Mesenchymal stem cell (in vitro differentiated cells and primary cell): ENCODE data around the gene LRRC66. TPM values are rescaled to one million over a fixed set of nuclear protein-coding genes. Genes with fewer than 3 reads are reported as not detected.
A peak's percentile ranks its signal among the peaks of the same experiment; 100 is the strongest.

Source experiments
- DNase-seq: peaks from one replicate; pipeline ENCODE4 v3.0.0-alpha.2; 2013
- H2AFZ ChIP-seq: one replicate; pipeline ENCODE4 v1.6.1; 2013; ENCODE audit warnings: low read depth, mild to moderate bottlenecking, control low read depth, inconsistent platforms, low read length, moderate library complexity
- H2AK5ac ChIP-seq: 2 replicates; pipeline ENCODE4 v1.6.1; 2013; ENCODE audit warnings: low read length, moderate library complexity, mild to moderate bottlenecking, inconsistent platforms; ENCODE audit not compliant: severe bottlenecking
- H2BK120ac ChIP-seq: one replicate; pipeline ENCODE4 v1.6.1; 2013; ENCODE audit warnings: low read depth, mild to moderate bottlenecking, inconsistent platforms, low read length, moderate library complexity
- H2BK12ac ChIP-seq, 2 experiments: one replicate each; pipeline ENCODE4 v1.6.1; 2013; ENCODE audit warnings: inconsistent platforms in 2 of 2, low read length in 2 of 2, mild to moderate bottlenecking in 2 of 2, moderate library complexity in 2 of 2, control low read depth in 1 of 2
- H2BK15ac ChIP-seq: one replicate; pipeline ENCODE4 v1.6.1; 2013; ENCODE audit warnings: mild to moderate bottlenecking, low read depth, inconsistent platforms; ENCODE audit not compliant: poor library complexity, severe bottlenecking
- H2BK5ac ChIP-seq: 2 replicates; pipeline ENCODE4 v1.6.1; 2013; ENCODE audit warnings: low read depth, mild to moderate bottlenecking, low read length, control low read depth, inconsistent platforms; ENCODE audit not compliant: poor library complexity, severe bottlenecking
- H3K14ac ChIP-seq, 2 experiments: one replicate each; pipeline ENCODE4 v1.6.1; 2013; ENCODE audit warnings: inconsistent platforms in 2 of 2, low read length in 2 of 2, control low read depth in 1 of 2, mild to moderate bottlenecking in 1 of 2, moderate library complexity in 1 of 2
- H3K18ac ChIP-seq, 2 experiments: one replicate each; pipeline ENCODE4 v1.6.1; 2013; ENCODE audit warnings: inconsistent platforms in 2 of 2, low read length in 2 of 2, control low read depth in 1 of 2, low read depth in 1 of 2, mild to moderate bottlenecking in 1 of 2
- H3K23ac ChIP-seq, 2 experiments: one replicate each; pipeline ENCODE4 v1.6.1; 2013; ENCODE audit warnings: inconsistent platforms in 2 of 2, low read length in 2 of 2, mild to moderate bottlenecking in 2 of 2, moderate library complexity in 2 of 2, control low read depth in 1 of 2
- H3K27ac ChIP-seq: 2 replicates; pipeline ENCODE4 v1.5.1; 2013; ENCODE audit warnings: mild to moderate bottlenecking, moderate library complexity, low read length, control low read depth, inconsistent platforms; ENCODE audit not compliant: poor library complexity, severe bottlenecking
- H3K27me3 ChIP-seq, 2 experiments: 2 replicates each; pipeline versions ENCODE4 v1.6.1 to v1.7.0; 2013; ENCODE audit warnings: low read length in 2 of 2, mild to moderate bottlenecking in 2 of 2, moderate library complexity in 2 of 2, control low read depth in 1 of 2, inconsistent platforms in 1 of 2; ENCODE audit not compliant: control insufficient read depth in 1 of 2, insufficient read depth in 1 of 2
- H3K36me3 ChIP-seq, 2 experiments: 2 replicates each; pipeline versions ENCODE4 v1.6.1 to v1.7.0; 2013; ENCODE audit warnings: low read length in 2 of 2, control low read depth in 1 of 2, inconsistent platforms in 1 of 2, low read depth in 1 of 2, mild to moderate bottlenecking in 1 of 2; ENCODE audit not compliant: insufficient read depth in 2 of 2, control insufficient read depth in 1 of 2
- H3K4ac ChIP-seq, 2 experiments: one replicate each; pipeline ENCODE4 v1.6.1; 2013; ENCODE audit warnings: inconsistent platforms in 2 of 2, low read length in 2 of 2, mild to moderate bottlenecking in 2 of 2, moderate library complexity in 2 of 2, control low read depth in 1 of 2, low read depth in 1 of 2
- H3K4me1 ChIP-seq: 2 replicates; pipeline ENCODE4 v1.6.1; 2013; ENCODE audit warnings: low read depth, low read length, control low read depth; ENCODE audit not compliant: control insufficient read depth, insufficient read depth
- H3K4me2 ChIP-seq: 2 replicates; pipeline ENCODE4 v1.6.1; 2013; ENCODE audit warnings: low read length, mild to moderate bottlenecking, inconsistent platforms; ENCODE audit not compliant: poor library complexity, severe bottlenecking
- H3K4me3 ChIP-seq, 2 experiments: 2 replicates each; pipeline versions ENCODE4 v1.5.1 to v1.7.0; 2013; ENCODE audit warnings: low read length in 2 of 2, mild to moderate bottlenecking in 2 of 2, control low read depth in 1 of 2, low read depth in 1 of 2; ENCODE audit not compliant: insufficient read depth in 1 of 2
- H3K79me1 ChIP-seq: replicated peaks from 2 replicates; pipeline ENCODE4 v1.6.1; 2013; ENCODE audit warnings: mild to moderate bottlenecking, control low read depth, low read length, inconsistent platforms; ENCODE audit not compliant: poor library complexity, severe bottlenecking
- H3K9ac ChIP-seq: 2 replicates; pipeline ENCODE4 v1.7.0; 2013; ENCODE audit warnings: mild to moderate bottlenecking, low read length, moderate library complexity
- H3K9me3 ChIP-seq: 2 replicates; pipeline ENCODE4 v1.7.0; 2013; ENCODE audit warnings: mild to moderate bottlenecking, low read length; ENCODE audit not compliant: control insufficient read depth
- H4K8ac ChIP-seq: one replicate; pipeline ENCODE4 v1.6.1; 2013; ENCODE audit warnings: inconsistent platforms, mild to moderate bottlenecking, low read length, moderate library complexity
- H4K91ac ChIP-seq: one replicate; pipeline ENCODE4 v1.6.1; 2013; ENCODE audit warnings: mild to moderate bottlenecking, low read length, inconsistent platforms
- WGBS: methylation state at CpG from one replicate; pipeline ENCODE4 v1.1.7; 2013; ENCODE audit warnings: mixed read lengths; 5-methylcytosine and 5-hydroxymethylcytosine counted together
- small RNA-seq: library from polyadenylated mRNA; stranded (forward); fragments of <200 nt; extraction: miRNeasy Mini kit (QIAGEN cat#:217004); gene quantifications from one replicate; pipeline ENCODE3, GENCODE V24; 2013; ENCODE audit warnings: low read depth

The LRRC66 gene

DNA sequence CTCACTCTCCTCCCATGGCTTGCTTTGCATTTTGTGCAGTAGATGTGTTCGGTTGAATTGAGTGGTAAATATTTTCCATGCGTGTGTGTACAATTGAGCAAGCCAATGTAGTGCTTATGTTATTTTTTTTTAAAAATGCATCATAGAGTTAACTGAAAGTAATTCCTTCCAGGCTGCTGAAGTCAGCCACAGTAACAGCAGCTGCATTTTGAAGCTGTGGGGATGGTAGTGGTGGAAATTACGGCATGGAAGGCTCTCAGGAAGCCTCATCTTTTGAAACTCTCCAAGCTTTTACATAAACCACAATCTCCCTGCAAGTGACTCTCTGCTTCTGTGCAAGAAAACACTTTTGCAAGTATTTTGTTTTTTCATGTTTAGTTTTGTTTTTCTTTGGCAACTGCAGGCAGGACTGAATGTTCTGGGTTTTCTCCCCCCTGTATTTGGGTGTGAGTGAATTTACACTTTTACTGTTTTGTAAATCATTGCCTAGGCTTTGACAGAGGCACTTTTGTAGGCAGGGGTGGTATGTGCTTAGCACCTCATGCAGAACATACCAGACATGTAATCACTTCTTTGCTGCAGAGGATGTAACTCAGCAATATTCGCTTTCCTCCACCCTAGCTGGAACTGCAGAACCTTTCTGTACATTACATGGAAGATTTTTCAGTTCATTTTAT is 56.2 kb downstream of the LRRC66 start:
- Histone ChIP-seq H4K91ac (no peak overlapping the region), H3K9ac (no peak overlapping the region), H2BK12ac (no peak overlapping the region), H4K8ac (no peak overlapping the region), H3K23ac (no peak overlapping the region), H3K14ac (no peak overlapping the region), H3K4me2 (peak overlapping the region; percentile 52), H3K4ac (no peak overlapping the region), H3K4me3 (no peak overlapping the region), H3K27me3 (peaks cover 0 to 3% of the 10 kb centered on the region in 2 experiments), H2BK15ac (no peak overlapping the region), H3K27ac (peak overlapping the region; percentile 89), H2AFZ (no peak overlapping the region), H3K9me3 (peaks cover 2% of the 10 kb centered on the region), H2BK120ac (no peak overlapping the region), H3K4me1 (peaks cover 2% of the 10 kb centered on the region), H3K79me1 (no peaks in the 10 kb centered on the region), H3K18ac (no peak overlapping the region), H2BK5ac (no peak overlapping the region), H3K36me3 (no peaks in the 10 kb centered on the region), H2AK5ac (no peak overlapping the region)
- peak; percentile 32 for DNase-seq
- WGBS = 100% methylated on average over 2 of the region's 4 CpGs

DNA sequence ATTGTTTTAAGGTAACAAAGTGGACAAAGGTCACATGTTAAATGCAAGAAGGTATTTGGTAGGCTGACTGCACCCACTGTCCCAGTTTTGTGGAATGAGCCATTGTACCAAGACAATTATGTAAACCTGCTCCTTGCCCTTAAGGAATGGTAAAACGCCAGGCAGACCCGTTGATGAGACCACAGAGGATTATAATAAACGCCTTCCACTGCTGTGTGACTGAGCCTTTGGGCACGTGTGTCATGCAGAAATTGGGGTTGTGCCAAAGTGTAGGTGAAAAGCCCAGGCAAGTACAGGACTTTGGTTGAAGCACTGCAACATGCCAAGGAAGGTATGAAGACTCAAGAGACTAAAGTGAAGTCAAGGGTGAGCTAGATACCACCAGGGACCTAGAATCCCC is 59.7 kb downstream of the LRRC66 start:
- Histone ChIP-seq H3K23ac (no peak overlapping the region), H3K4ac (no peak overlapping the region), H3K4me2 (no peak overlapping the region), H3K4me1 (peaks cover 2% of the 10 kb centered on the region), H3K79me1 (no peaks in the 10 kb centered on the region), H3K36me3 (no peaks in the 10 kb centered on the region), H4K8ac (no peak overlapping the region), H3K14ac (no peak overlapping the region), H2BK12ac (no peak overlapping the region), H2BK120ac (no peak overlapping the region), H3K9ac (no peak overlapping the region), H3K18ac (no peak overlapping the region), H3K27me3 (no peaks in the 10 kb centered on the region), H3K9me3 (no peaks in the 10 kb centered on the region), H3K4me3 (no peak overlapping the region), H2AK5ac (no peak overlapping the region), H2BK15ac (no peak overlapping the region), H2BK5ac (no peak overlapping the region), H2AFZ (no peak overlapping the region), H4K91ac (no peak overlapping the region), H3K27ac (no peak overlapping the region)
- no peak for DNase-seq
- WGBS = 73% methylated on average over 4 of the region's 4 CpGs

DNA sequence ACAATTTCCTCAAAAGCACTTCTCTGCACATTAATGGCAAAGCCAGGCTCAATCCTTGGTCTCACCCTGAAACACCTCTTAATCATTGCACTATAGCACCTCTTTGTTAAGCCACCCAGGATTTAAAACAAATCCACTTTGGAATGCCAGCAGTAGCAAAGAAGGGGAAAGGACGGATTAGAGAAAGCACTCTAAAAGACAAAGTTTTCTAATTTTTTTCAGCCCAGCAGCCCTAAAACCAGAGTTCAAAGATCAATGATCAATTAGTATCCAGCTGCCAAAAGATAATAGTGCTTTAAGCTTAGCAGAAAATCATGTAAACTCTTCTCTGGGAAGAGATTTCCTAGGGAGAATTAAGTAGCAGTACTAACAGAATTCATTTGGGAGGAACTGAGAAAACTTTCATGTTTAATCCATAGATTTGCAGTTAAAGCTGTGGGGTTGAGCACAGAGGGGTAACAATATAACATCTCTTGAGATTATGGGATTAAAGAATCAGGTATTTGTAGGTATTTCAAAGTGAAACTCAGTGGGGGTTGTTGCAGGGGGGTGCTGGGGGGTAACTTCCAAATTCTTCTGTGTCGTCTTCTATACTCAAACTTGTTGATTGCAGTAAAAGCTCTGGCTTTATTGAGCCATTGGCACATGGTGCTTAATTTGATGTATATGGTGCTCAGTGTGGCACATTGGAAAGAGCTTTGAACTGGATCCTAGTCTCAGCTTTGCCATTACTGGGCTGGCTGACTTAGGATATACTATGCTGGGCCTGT is 61.8 kb downstream of the LRRC66 start:
- no peak overlapping the region for H3K4me2 ChIP-seq
- no peak overlapping the region for H3K14ac ChIP-seq
- H3K27me3 ChIP-seq = no peaks in the 10 kb centered on the region
- no peak overlapping the region for H4K91ac ChIP-seq
- H2BK12ac ChIP-seq = no peak overlapping the region
- no peak overlapping the region for H2BK5ac ChIP-seq
- no peak overlapping the region for H4K8ac ChIP-seq
- H3K9me3 ChIP-seq = no peaks in the 10 kb centered on the region
- no peak overlapping the region for H2BK15ac ChIP-seq
- H3K4me3 ChIP-seq = no peak overlapping the region
- no peak overlapping the region for H2AFZ ChIP-seq
- no peaks in the 10 kb centered on the region for H3K4me1 ChIP-seq
- no peak overlapping the region for H3K18ac ChIP-seq
- no peaks in the 10 kb centered on the region for H3K36me3 ChIP-seq
- no peak overlapping the region for H3K23ac ChIP-seq
- H3K27ac ChIP-seq = no peak overlapping the region
- no peaks in the 10 kb centered on the region for H3K79me1 ChIP-seq
- H3K9ac ChIP-seq = no peak overlapping the region
- no peak overlapping the region for H3K4ac ChIP-seq
- H2BK120ac ChIP-seq = no peak overlapping the region
- WGBS = 69% methylated on average over 1 of the region's 2 CpGs
- no peak overlapping the region for H2AK5ac ChIP-seq
- DNase-seq = no peak

Small RNA genes lying within 50 kb of the gene (small RNA-seq; reads per million reads assigned to genes)
- not detected for gene AC104784.1
